SH-SY5Y (cell line): ENCODE measurements around the gene NAA10.

Experiments
- GATA2 ChIP-seq: IDR thresholded peaks from 2 replicates; pipeline ENCODE4 v1.6.1; 2011; ENCODE audit warnings: mild to moderate bottlenecking, low read depth, low read length
- GATA3 ChIP-seq: IDR thresholded peaks from 2 replicates; pipeline ENCODE4 v1.6.1; 2011; ENCODE audit warnings: low read depth, mild to moderate bottlenecking, low read length, moderate library complexity

- no peak for TF ChIP-seq GATA2
- TF ChIP-seq GATA3, result no peak
Observed at GRCh38 chrX:153879741-153880439, 54.9 kb downstream of the NAA10 start.
